HepG2 (cell line): ENCODE data around the gene LAX1. TPM values are rescaled to one million over a fixed set of nuclear protein-coding genes. Genes with fewer than 3 reads are reported as not detected.

Experiments used
- FLYWCH1 ChIP-seq: sonication (generic); formaldehyde crosslinking; IDR thresholded peaks from 2 replicates; pipeline ENCODE4 v1.8.1; 2023; ENCODE audit warnings: mild to moderate bottlenecking, missing genetic modification reagents
- GTF2F1 ChIP-seq: fragments of 150-350 bp; IDR thresholded peaks from 2 replicates; pipeline ENCODE4 v1.6.1; 2014; ENCODE audit warnings: low read length
- JUND ChIP-seq: sonication (generic); formaldehyde crosslinking; IDR thresholded peaks from 2 replicates; pipeline ENCODE4 v1.8.0; 2022; ENCODE audit warnings: mild to moderate bottlenecking, missing genetic modification reagents
- MAZ ChIP-seq, 2 experiments: sonication (generic) in 1 of 2; formaldehyde crosslinking in 1 of 2; IDR thresholded peaks; 2 replicates each; pipeline versions ENCODE4 v1.5.0 to v1.6.1; 2012 to 2020; ENCODE audit warnings: low read depth in 2 of 2, mild to moderate bottlenecking in 2 of 2, borderline replicate concordance in 1 of 2, improper control_type of control experiment in 1 of 2, low read length in 1 of 2, missing genetic modification reagents in 1 of 2, moderate library complexity in 1 of 2
- RERE ChIP-seq: IDR thresholded peaks from 2 replicates; pipeline ENCODE4 v1.6.1; 2016; ENCODE audit warnings: low read depth, missing genetic modification reagents, missing compliant biosample characterization
- SIX4 ChIP-seq: sonication (generic); formaldehyde crosslinking; IDR thresholded peaks from 2 replicates; pipeline ENCODE4 v1.4.0; 2020; ENCODE audit warnings: missing genetic modification reagents
- SNRNP70 ChIP-seq: fragments of 200-400 bp; formaldehyde crosslinking; IDR thresholded peaks from 2 replicates; pipeline ENCODE4 v1.6.1; 2017; ENCODE audit warnings: mild to moderate bottlenecking, low read depth, low read length, moderate library complexity
- TFE3 ChIP-seq: IDR thresholded peaks from 2 replicates; pipeline ENCODE4 v1.6.1; 2016
- ZBTB20 ChIP-seq: sonication (generic); formaldehyde crosslinking; IDR thresholded peaks from 2 replicates; pipeline ENCODE4 v1.8.1; 2023; ENCODE audit warnings: missing genetic modification reagents, low read depth, mild to moderate bottlenecking, borderline replicate concordance
- ZNF256 ChIP-seq: sonication (generic); formaldehyde crosslinking; conservative IDR thresholded peaks from 2 replicates; pipeline ENCODE4 v1.4.0; 2020; ENCODE audit warnings: missing genetic modification reagents
- ZNF280D ChIP-seq: sonication (generic); formaldehyde crosslinking; IDR thresholded peaks from 2 replicates; pipeline ENCODE4 v1.5.1; 2020; ENCODE audit warnings: mild to moderate bottlenecking, missing genetic modification reagents
- ZNF441 ChIP-seq: sonication (generic); formaldehyde crosslinking; IDR thresholded peaks from 2 replicates; pipeline ENCODE4 v1.7.0; 2021; ENCODE audit warnings: missing genetic modification reagents, borderline replicate concordance
- ZNF580 ChIP-seq: IDR thresholded peaks from 2 replicates; pipeline ENCODE4 v1.6.1; 2016; ENCODE audit warnings: low read depth, borderline replicate concordance
- ZNF644 ChIP-seq: IDR thresholded peaks from 2 replicates; pipeline ENCODE4 v1.6.1; 2016; ENCODE audit warnings: low read depth
- ZNF770 ChIP-seq: sonication (generic); formaldehyde crosslinking; IDR thresholded peaks from 2 replicates; pipeline ENCODE4 v1.5.0; 2020; ENCODE audit warnings: mild to moderate bottlenecking, missing genetic modification reagents
- ZSCAN22 ChIP-seq: sonication (generic); formaldehyde crosslinking; IDR thresholded peaks from 2 replicates; pipeline ENCODE4 v1.4.0; 2020; ENCODE audit warnings: mild to moderate bottlenecking, missing genetic modification reagents
- polyA plus RNA-seq, 8 experiments: library from polyadenylated mRNA; depleted of rRNA in 3 of 8; stranded (reverse) in 7 of 8; unstranded in 1 of 8; fragments of >200 nt; fragmentation: Illumina TruSeq in 4 of 8; extraction: Trizol in 4 of 8; gene quantifications; 2 replicates each; pipeline versions ENCODE4 v1.2.1 to v1.2.3, GENCODE V29; 2011 to 2016; ENCODE audit warnings: low read depth in 4 of 8, missing spikeins in 1 of 8, mixed read lengths in 1 of 8; ENCODE audit not compliant: insufficient read depth in 1 of 8
- total RNA-seq, 5 experiments: library from RNA; depleted of rRNA; stranded (reverse); fragments of >200 nt; fragmentation: Illumina TruSeq; extraction: Trizol; gene quantifications; 2 replicates each; pipeline ENCODE4 v1.2.3, GENCODE V29; 2016; ENCODE audit warnings: low read depth in 1 of 5

Gene LAX1
- total and polyA plus RNA-seq, 2 of the 13 experiments (the other 11 are each of a cell fraction or from before 2014, with no cell fraction given): not detected

GRCh38 chr1:203795441-203796235, 30.7 kb downstream of the LAX1 start, which contains the start of the genes ZBED6 and ZC3H11A (continued):
- no peak for TF ChIP-seq MAZ (IDR thresholded peaks at IDR 0.05; ENCODE audit: borderline replicate concordance, low read depth, low read length)
- TF ChIP-seq MAZ (CRISPR knock-in tag; IDR thresholded peaks at IDR 0.05; ENCODE audit: low read depth): peak; percentile 32; the same call in 1 of the 2 replicates
- TF ChIP-seq ZNF580 (CRISPR knock-in tag): peak; percentile 86; the same call in 1 of the 2 replicates
- no peak for TF ChIP-seq RERE
- peak; percentile 90 for TF ChIP-seq TFE3 (CRISPR knock-in tag)
- TF ChIP-seq ZNF441 (CRISPR knock-in tag): no peak
- no peak for TF ChIP-seq FLYWCH1 (CRISPR knock-in tag)
- TF ChIP-seq ZBTB20 (CRISPR knock-in tag): peak; percentile 66; the same call in 1 of the 2 replicates
- no peak for TF ChIP-seq ZNF770 (CRISPR knock-in tag)
- TF ChIP-seq SIX4 (CRISPR knock-in tag): no peak
- TF ChIP-seq ZSCAN22 (CRISPR knock-in tag): no peak
- peak; percentile 59; the same call in 1 of the 2 replicates for TF ChIP-seq ZNF280D (CRISPR knock-in tag)
- TF ChIP-seq GTF2F1: peak; percentile 76
- TF ChIP-seq JUND (CRISPR knock-in tag): no peak
- TF ChIP-seq SNRNP70: no peak
- no peak for TF ChIP-seq ZNF256
- TF ChIP-seq ZNF644 (CRISPR knock-in tag): no peak
